Superior temporal gyrus (tissue), 1 donor: ENCODE data around the gene SERBP1.

ENCODE experiments used
- DNase-seq: peaks from one replicate; pipeline ENCODE4 v3.0.0-alpha.2; 2016; ENCODE audit errors: extremely low spot score

Gene SERBP1

GRCh38 chr1:67367370-67368045 lies 62.7 kb downstream of the SERBP1 start:
- DNase-seq: no peak

GRCh38 chr1:67361641-67362040 lies 68.6 kb downstream of the SERBP1 start:
- no peak for DNase-seq

GRCh38 chr1:67359592-67359991 lies 70.6 kb downstream of the SERBP1 start:
- no peak for DNase-seq
